CD4-positive, alpha-beta T cell treated with Interleukin-4 for 4 hours (primary cell): Measurements from ENCODE around the gene MGAT5.
A peak's percentile ranks its signal among the peaks of the same experiment; 100 is the strongest.
"Not testable (repeated sequence)": the region's sequence is repeated elsewhere in the genome, so short reads cannot be mapped to it uniquely, and the experiment has no call there.

Source experiments
- DNase-seq: peaks from one replicate; pipeline ENCODE4 v3.0.0-alpha.2; 2020

The MGAT5 gene

GRCh38 chr2:134281815-134282419 is 28.0 kb downstream of the MGAT5 start:
- DNase-seq: no peak

DNA sequence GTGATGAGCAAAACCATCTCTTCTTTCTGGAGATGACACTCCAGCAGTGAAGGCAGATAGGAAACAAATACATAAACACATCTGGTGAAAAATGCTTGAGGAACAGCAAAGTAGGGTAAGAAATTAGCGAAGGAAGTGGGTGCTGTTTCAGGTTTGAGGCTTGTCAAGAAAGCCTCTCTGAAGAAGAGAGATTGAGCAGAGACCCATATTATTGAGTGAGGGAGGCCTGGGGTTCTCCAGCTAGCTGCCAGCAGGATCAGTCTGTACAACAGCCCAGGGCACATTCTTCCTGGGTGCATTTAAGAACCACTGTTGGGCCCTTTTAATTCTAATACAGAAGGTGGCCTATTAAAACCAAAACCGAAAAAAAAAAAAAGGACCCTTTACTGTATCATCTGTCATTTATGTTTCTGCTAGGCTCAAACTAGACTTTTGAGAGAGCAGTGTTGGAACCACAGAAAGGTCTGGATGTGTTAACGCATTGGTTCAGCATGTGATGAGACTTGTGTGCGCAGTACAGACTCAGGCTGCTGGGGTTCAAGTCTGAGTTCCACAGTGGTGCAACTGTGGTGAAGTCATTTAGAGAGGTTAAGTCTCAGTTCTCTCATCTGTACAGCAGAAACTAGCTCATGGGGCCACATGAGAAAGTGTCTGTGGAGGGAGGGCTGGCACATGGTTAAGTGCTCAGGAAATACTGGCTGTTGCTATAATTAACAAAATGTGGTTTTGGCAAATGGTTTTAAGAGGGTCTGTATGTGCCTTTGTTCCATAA is 28.9 kb downstream of the MGAT5 start:
- DNase-seq: peak; percentile 52

- DNase-seq: no peak
Measured at GRCh38 chr2:134283661-134284060, 29.8 kb downstream of the MGAT5 start.

DNA sequence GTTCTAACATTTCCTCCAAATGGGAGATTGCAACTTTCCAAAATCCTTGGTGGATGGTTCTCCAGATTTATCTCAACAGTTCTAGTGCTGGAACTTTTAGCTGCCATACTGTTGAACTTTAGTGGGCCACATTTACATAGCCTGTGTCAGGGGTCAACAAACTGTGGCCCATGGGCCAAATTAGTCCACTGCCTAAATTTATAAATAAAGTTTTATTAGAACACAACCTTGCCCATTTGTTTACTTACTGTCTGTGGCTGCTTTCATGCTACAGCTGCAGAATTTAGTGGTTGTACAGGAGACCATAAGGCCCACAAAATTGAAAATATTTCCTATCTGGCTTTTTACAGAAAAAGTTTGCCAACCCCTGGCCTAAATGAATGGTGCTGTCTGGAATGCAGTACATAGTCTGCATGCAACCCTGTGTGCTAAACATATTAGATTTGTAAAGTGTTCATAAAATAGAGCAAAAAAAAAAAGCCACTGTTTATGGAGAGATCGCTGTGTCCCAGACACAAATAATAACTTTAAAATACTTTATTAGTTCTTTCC is 30.3 kb downstream of the MGAT5 start:
- DNase-seq: no peak

DNA sequence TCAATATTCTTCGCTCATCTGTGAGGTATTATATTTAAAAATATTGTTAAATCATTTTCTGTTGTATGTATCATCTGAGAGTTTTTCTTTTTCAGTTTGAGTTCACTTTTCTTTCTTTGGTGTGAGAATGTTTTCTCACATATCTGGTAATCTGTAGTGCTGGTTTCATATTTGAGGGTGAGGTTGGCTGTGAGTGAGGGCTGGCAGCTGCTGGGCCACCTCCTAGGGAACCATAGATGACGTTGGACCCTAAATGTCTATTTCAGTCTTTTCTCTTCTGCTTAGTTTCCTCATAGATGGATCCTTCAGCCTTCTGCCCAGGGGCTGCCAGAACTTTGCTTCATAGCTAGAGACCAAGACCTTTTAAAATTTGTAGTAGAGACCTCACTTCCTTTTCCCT is 33.5 kb downstream of the MGAT5 start:
- DNase-seq: no peak

DNA sequence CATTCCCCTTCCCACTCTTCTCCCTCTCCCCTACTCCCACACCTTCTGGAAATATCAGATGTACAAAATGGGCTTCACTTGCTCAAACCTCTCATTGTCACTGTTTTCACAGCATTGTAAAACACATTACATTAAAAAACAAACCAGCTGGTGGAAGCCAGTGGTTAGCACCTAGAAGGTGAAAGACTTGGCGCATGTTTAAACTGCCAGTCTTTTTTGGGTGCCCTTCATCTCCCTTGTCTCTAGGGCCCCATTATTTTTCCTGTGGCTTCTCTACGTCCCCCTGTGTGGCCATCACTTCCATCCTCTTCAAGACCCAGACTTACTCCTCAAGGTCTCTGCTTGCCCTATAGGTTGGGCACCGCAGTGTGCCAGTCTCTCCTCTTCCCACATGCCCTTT is 34.9 kb downstream of the MGAT5 start:
- DNase-seq: peak; percentile 32

DNA sequence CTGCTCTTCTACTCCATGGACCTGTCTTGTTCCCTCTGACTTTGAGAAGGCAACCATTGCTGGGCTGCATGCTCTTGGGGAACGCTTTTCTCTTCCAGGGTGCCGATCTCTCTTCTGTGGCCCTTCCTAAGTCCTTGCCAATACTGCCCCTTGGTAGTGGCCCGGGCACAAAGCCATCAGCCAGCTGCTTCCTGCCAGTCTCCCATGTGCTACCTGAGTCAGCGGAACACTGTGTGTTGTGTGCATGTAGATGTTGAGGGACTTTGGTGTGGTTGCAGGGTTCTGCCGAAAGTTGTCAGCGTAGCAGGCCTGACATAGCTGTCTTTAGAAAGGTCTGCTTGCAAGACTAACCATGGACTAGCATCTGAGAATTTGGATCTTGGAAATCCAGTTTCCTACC is 35.4 kb downstream of the MGAT5 start:
- DNase-seq: peak; percentile 50

DNA sequence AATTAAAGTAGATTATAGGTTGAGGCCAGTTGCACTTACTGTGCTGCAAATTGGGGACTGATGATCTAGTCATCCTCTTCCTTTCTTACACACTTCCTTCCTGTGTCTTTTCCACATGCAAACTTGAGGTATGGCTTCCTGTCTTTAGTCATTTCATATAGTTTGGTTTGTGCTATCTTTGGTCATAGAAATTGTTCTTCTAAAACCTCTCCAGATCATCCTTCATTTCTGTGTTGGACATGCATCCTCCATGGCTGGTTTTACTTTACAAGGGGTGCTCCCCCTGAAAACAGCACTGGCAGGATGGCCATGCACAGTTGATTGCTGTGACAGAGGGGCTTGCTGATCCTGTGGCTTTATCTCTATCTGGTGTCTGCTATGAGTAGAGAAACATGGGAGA is 36.5 kb downstream of the MGAT5 start:
- peak; percentile 68 for DNase-seq

GRCh38 chr2:134292514-134292913 is 38.6 kb downstream of the MGAT5 start:
- DNase-seq: no peak

- no peak for DNase-seq
Measured at GRCh38 chr2:134293719-134294537, 40.1 kb downstream of the MGAT5 start.

- not testable (repeated sequence) for DNase-seq
Measured at GRCh38 chr2:134294598-134294997, 40.7 kb downstream of the MGAT5 start.

GRCh38 chr2:134295441-134295840 is 41.6 kb downstream of the MGAT5 start:
- DNase-seq: no peak

- no peak for DNase-seq
Measured at GRCh38 chr2:134296301-134296700, 42.4 kb downstream of the MGAT5 start.

GRCh38 chr2:134299334-134299733 is 45.5 kb downstream of the MGAT5 start:
- no peak for DNase-seq

GRCh38 chr2:134300585-134300984 is 46.7 kb downstream of the MGAT5 start:
- DNase-seq: no peak

GRCh38 chr2:134301099-134301927 is 47.4 kb downstream of the MGAT5 start:
- peak; percentile 63 for DNase-seq

GRCh38 chr2:134301928-134302260 is 48.0 kb downstream of the MGAT5 start:
- no peak for DNase-seq

DNA sequence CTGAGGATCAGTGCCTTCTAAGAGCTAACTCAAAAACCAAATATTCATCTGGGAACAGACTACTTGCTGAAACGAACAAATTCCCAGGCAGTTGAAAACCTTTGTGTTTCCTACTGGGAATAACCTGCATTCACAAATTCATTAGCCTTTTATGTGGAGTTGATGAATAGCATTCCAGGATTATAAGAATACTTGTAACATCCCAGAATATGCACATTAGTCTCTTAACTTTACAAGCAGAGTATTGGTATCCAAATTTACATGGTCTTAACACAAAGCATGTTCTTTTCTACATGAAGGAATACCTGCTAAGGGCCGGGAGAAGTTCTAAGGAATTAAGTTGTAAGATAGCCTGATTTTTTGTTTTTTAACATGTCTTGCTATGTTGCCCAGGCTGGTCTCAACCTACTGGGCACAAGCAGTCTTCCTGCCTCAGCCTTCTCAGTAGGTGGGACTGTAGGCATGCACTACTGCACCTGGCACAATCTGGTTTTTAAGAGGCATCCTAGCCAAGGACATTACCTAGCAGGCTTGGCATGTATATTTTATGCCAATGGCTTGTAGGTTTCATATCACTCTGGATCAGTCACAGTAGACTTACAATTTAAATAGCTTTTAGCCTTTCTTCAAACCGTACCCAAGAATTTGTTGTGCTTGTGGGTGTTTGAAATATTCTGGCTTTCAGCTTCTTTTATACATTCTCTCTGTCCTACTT is 50.7 kb downstream of the MGAT5 start:
- no peak for DNase-seq

GRCh38 chr2:134305109-134305491 is 51.2 kb downstream of the MGAT5 start:
- DNase-seq: peak; percentile 72

GRCh38 chr2:134306521-134306920 is 52.6 kb downstream of the MGAT5 start:
- DNase-seq: no peak

GRCh38 chr2:134307334-134307733 is 53.5 kb downstream of the MGAT5 start:
- no peak for DNase-seq
